Breast epithelium (tissue), 3 donors: Measurements from ENCODE around the gene DDX41.

Experiments
- CTCF ChIP-seq, 3 donors: fragments of 450-650 bp; IDR thresholded peaks; one replicate each; pipeline ENCODE4 v1.5.1; 2016 to 2017; ENCODE audit warnings: antibody characterized with exemption in 3 of 3, mild to moderate bottlenecking in 3 of 3, moderate library complexity in 3 of 3
- POLR2A ChIP-seq: fragments of 450-650 bp; IDR thresholded peaks from one replicate; pipeline ENCODE4 v1.6.1; 2016; ENCODE audit warnings: antibody characterized with exemption, mild to moderate bottlenecking, moderate library complexity

GRCh38 chr5:177507165-177507564, 9.6 kb downstream of the DDX41 start:
- TF ChIP-seq POLR2A (no peak), CTCF (IDR thresholded peaks at IDR 0.05) (no peak)
